ENCODE measurements around the gene GNS.

DNA sequence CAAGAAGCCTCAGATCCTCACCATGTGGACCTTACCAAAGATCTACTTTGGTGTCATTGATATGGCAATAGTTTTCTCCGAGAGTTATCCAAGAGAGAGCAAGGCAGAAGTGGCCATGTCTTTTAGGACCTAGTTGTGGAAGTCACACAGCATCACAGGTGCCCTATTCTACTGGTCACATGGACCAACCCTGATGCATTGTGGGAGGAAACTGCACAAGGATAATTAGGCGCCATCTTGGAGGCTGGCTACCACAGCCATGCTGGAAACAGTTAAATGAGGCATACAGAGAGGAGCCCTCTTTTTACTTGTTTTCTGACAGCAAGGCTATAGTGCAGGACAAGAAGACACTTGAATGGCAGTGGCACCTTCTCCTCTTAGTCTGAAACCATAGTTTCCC, 49.8 kb downstream of the GNS start:
- TF ChIP-seq YY1 (IDR thresholded peaks at IDR 0.05; ENCODE audit: insufficient read depth, insufficient read length) (no peak), SUZ12 (IDR thresholded peaks at IDR 0.05; ENCODE audit: extremely low read depth, insufficient read depth, insufficient read length) (no peak)

Data from NT2/D1 (cell line).